Neural progenitor cell (in vitro differentiated cells): ENCODE measurements around the gene VN1R5. TPM values are rescaled to one million over a fixed set of nuclear protein-coding genes. Genes with fewer than 3 reads are reported as not detected.
"Not testable (repeated sequence)": the region's sequence is repeated elsewhere in the genome, so short reads cannot be mapped to it uniquely, and the experiment has no call there.

Experiments
- DNase-seq: peaks from one replicate; pipeline ENCODE4 v3.0.0-alpha.2; 2016; ENCODE audit warnings: low spot score
- H2AFZ ChIP-seq: fragments of 200-600 bp; sonication (generic); replicated peaks from 2 replicates; pipeline ENCODE4 v1.6.1; 2016; ENCODE audit warnings: antibody characterized with exemption
- H3F3A ChIP-seq: fragments of 200-600 bp; sonication (generic); 2 replicates; pipeline ENCODE4 v1.6.1; 2016; ENCODE audit warnings: antibody characterized with exemption, low read depth
- H3K27ac ChIP-seq: fragments of 200-600 bp; sonication (generic); 2 replicates; pipeline ENCODE4 v1.5.1; 2016; ENCODE audit warnings: mild to moderate bottlenecking
- H3K27me3 ChIP-seq: fragments of 200-600 bp; sonication (generic); 2 replicates; pipeline ENCODE4 v1.6.1; 2016; ENCODE audit warnings: mild to moderate bottlenecking, moderate library complexity
- H3K36me3 ChIP-seq: fragments of 200-600 bp; sonication (generic); 2 replicates; pipeline ENCODE4 v1.5.1; 2016
- H3K4me1 ChIP-seq: fragments of 200-600 bp; sonication (generic); 2 replicates; pipeline ENCODE4 v1.6.1; 2016; ENCODE audit warnings: mixed run types
- H3K4me2 ChIP-seq: fragments of 200-600 bp; sonication (generic); 2 replicates; pipeline ENCODE4 v1.6.1; 2016
- H3K4me3 ChIP-seq: fragments of 200-600 bp; sonication (generic); 2 replicates; pipeline ENCODE4 v1.5.1; 2016
- H3K79me2 ChIP-seq: fragments of 200-600 bp; sonication (generic); 2 replicates; pipeline ENCODE4 v1.6.1; 2016; ENCODE audit warnings: low read depth
- H3K9ac ChIP-seq: fragments of 200-600 bp; sonication (generic); 2 replicates; pipeline ENCODE4 v1.6.1; 2016
- H3K9me3 ChIP-seq: fragments of 200-600 bp; sonication (generic); 2 replicates; pipeline ENCODE4 v1.5.1; 2016; ENCODE audit warnings: low read depth
- H4K20me1 ChIP-seq: fragments of 200-600 bp; sonication (generic); 2 replicates; pipeline ENCODE4 v1.6.1; 2016; ENCODE audit warnings: low read depth
- H3K27ac Mint-ChIP-seq: 3 replicates; pipeline ENCODE4 v1.8.0; 2021; ENCODE audit warnings: mixed read lengths
- H3K27me3 Mint-ChIP-seq: 2 replicates; pipeline ENCODE4 v1.8.0; 2022; ENCODE audit warnings: low read depth, mild to moderate bottlenecking, inconsistent platforms, moderate library complexity, mixed read lengths; ENCODE audit not compliant: insufficient read depth
- H3K36me3 Mint-ChIP-seq: 3 replicates; pipeline ENCODE4 v1.8.0; 2021; ENCODE audit warnings: mixed read lengths
- H3K4me1 Mint-ChIP-seq: 3 replicates; pipeline ENCODE4 v1.8.0; 2021; ENCODE audit warnings: mixed read lengths
- H3K4me3 Mint-ChIP-seq: 3 replicates; pipeline ENCODE4 v1.8.0; 2021; ENCODE audit warnings: mild to moderate bottlenecking, moderate library complexity, mixed read lengths
- H3K9me3 Mint-ChIP-seq: 3 replicates; pipeline ENCODE4 v1.8.0; 2020; ENCODE audit warnings: mixed read lengths
- CTCF ChIP-seq: fragments of 200-600 bp; sonication (generic); IDR thresholded peaks from 2 replicates; pipeline ENCODE4 v1.5.1; 2017; ENCODE audit warnings: antibody characterized with exemption, mild to moderate bottlenecking
- EZH2 ChIP-seq: fragments of 200-600 bp; sonication (generic); IDR thresholded peaks from 2 replicates; pipeline ENCODE4 v1.6.1; 2017; ENCODE audit warnings: antibody characterized with exemption, mild to moderate bottlenecking, moderate library complexity
- EZH2phosphoT487 ChIP-seq: fragments of 200-600 bp; sonication (generic); IDR thresholded peaks from 2 replicates; pipeline ENCODE4 v1.6.1; 2017; ENCODE audit warnings: antibody characterized with exemption
- total RNA-seq: library from RNA; depleted of rRNA; stranded (reverse); fragments of >200 nt; gene quantifications from 2 replicates; pipeline ENCODE4 v1.2.3, GENCODE V29; 2015; ENCODE audit warnings: low replicate concordance

The VN1R5 gene
- total RNA-seq, 1 donor from 2014 or later: not detected

DNA sequence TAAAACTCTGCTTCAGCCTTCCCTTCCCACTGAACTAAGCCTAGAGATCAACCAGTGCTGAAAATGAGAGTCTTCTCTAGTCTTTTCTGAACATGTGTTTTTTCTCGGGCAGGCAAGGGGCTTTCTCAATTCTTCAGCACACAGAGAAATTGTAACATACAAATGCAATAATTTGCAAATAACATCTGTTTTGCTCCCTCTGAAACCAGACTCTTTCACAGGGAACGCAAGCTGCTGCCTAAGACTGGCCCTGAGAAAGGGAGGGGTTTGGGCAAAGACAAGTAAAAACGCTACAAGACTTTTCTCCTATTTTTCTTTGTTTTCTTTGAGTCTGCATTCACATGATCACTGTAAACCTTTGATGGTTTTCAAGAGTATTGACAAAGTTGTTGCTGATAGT is 39.6 kb upstream of the VN1R5 start:
- H3K27me3 Mint-ChIP-seq: peaks cover 4% of the 10 kb centered on the region
- Histone ChIP-seq H3K9ac (no peak overlapping the region), H3K4me1 (no peaks in the 10 kb centered on the region), H3K9me3 (no peaks in the 10 kb centered on the region), H3K27me3 (no peaks in the 10 kb centered on the region), H2AFZ (peak overlapping the region; percentile 81), H4K20me1 (no peaks in the 10 kb centered on the region), H3K4me3 (no peak overlapping the region), H3K4me2 (no peak overlapping the region), H3K79me2 (no peaks in the 10 kb centered on the region), H3K27ac (no peak overlapping the region), H3K36me3 (no peaks in the 10 kb centered on the region), H3F3A (peaks cover under 1% of the 10 kb centered on the region)
- H3K4me1 Mint-ChIP-seq: peaks cover 9% of the 10 kb centered on the region
- no peaks in the 10 kb centered on the region for H3K36me3 Mint-ChIP-seq
- H3K4me3 Mint-ChIP-seq: no peak overlapping the region
- H3K27ac Mint-ChIP-seq: no peak overlapping the region
- TF ChIP-seq EZH2phosphoT487 (no peak), EZH2 (no peak), CTCF (no peak)
- no peak for DNase-seq
- H3K9me3 Mint-ChIP-seq: peaks cover 6% of the 10 kb centered on the region

- no peaks in the 10 kb centered on the region for H3K79me2 ChIP-seq
- Mint-ChIP-seq H3K4me3 (no peak overlapping the region), H3K36me3 (no peaks in the 10 kb centered on the region), H3K27ac (no peak overlapping the region), H3K27me3 (peaks cover 4% of the 10 kb centered on the region), H3K4me1 (no peaks in the 10 kb centered on the region), H3K9me3 (peaks cover 18% of the 10 kb centered on the region)
- H4K20me1 ChIP-seq: no peaks in the 10 kb centered on the region
- H3K4me2 ChIP-seq: no peak overlapping the region
- H2AFZ ChIP-seq: no peak overlapping the region
- no peaks in the 10 kb centered on the region for H3K9me3 ChIP-seq
- H3K4me3 ChIP-seq: no peak overlapping the region
- H3F3A ChIP-seq: no peaks in the 10 kb centered on the region
- DNase-seq: no peak
- H3K4me1 ChIP-seq: no peaks in the 10 kb centered on the region
- no peak overlapping the region for H3K9ac ChIP-seq
- no peaks in the 10 kb centered on the region for H3K27me3 ChIP-seq
- no peak for TF ChIP-seq EZH2phosphoT487
- TF ChIP-seq EZH2: no peak
- no peak for TF ChIP-seq CTCF
- no peaks in the 10 kb centered on the region for H3K36me3 ChIP-seq
- no peak overlapping the region for H3K27ac ChIP-seq
Measured at GRCh38 chr1:247218121-247218651, 37.7 kb upstream of the VN1R5 start.

DNA sequence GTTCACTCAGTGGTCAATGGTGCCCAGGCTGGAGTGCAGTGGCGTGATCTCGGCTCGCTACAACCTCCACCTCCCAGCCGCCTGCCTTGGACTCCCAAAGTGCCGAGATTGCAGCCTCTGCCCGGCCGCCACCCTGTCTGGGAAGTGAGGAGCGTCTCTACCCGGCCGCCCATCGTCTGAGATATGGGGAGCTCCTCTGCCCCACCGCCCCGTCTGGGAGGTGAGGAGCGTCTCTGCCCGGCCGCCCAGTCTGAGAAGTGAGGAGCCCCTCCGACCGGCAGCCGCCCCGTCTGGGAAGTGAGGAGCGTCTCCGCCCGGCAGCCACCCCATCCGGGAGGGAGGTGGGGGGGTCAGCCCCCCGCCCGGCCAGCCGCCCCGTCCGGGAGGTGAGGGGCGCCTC is 35.6 kb upstream of the VN1R5 start:
- H3K9ac ChIP-seq, H3K4me3 Mint-ChIP-seq, H3K36me3 ChIP-seq, H3K9me3 ChIP-seq, H3F3A ChIP-seq, H3K4me2 ChIP-seq, H3K27ac Mint-ChIP-seq, H3K36me3 Mint-ChIP-seq, H4K20me1 ChIP-seq, H3K27ac ChIP-seq, DNase-seq, H3K27me3 Mint-ChIP-seq, H2AFZ ChIP-seq, H3K4me1 ChIP-seq, H3K79me2 ChIP-seq, H3K4me1 Mint-ChIP-seq, H3K27me3 ChIP-seq, H3K4me3 ChIP-seq: not testable (repeated sequence)
- peaks cover 33% of the 10 kb centered on the region for H3K9me3 Mint-ChIP-seq

DNA sequence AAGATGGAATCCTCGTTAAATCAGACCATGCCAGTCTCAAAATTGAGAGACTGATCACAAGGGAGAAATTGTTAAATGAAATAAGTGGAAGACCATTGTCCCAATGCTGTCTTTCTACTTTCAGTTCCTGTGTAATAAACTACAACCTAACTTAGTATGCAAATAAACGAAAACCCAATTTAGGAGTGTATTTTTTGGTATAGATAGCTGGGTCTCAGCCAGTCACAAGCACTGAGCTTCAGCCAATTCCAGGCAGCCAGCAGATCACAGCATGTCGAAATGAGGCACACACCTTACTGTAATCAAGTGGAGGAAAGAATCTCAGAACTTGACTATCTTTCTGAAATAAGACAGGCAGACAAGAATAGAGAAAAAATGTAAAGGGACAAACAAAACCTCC is 33.0 kb upstream of the VN1R5 start:
- Histone ChIP-seq H3K4me2 (no peak overlapping the region), H3K36me3 (no peaks in the 10 kb centered on the region), H3K79me2 (no peaks in the 10 kb centered on the region), H3K4me1 (no peaks in the 10 kb centered on the region), H4K20me1 (no peaks in the 10 kb centered on the region), H3K27ac (no peak overlapping the region), H2AFZ (no peak overlapping the region), H3F3A (no peaks in the 10 kb centered on the region), H3K27me3 (no peaks in the 10 kb centered on the region), H3K9me3 (no peaks in the 10 kb centered on the region), H3K4me3 (no peak overlapping the region), H3K9ac (no peak overlapping the region)
- peaks cover 8% of the 10 kb centered on the region for H3K27me3 Mint-ChIP-seq
- TF ChIP-seq CTCF: no peak
- no peak for TF ChIP-seq EZH2phosphoT487
- no peak for TF ChIP-seq EZH2
- no peak overlapping the region for H3K27ac Mint-ChIP-seq
- H3K9me3 Mint-ChIP-seq: peaks cover 37% of the 10 kb centered on the region
- H3K4me3 Mint-ChIP-seq: no peak overlapping the region
- no peak for DNase-seq
- H3K4me1 Mint-ChIP-seq: no peaks in the 10 kb centered on the region
- no peaks in the 10 kb centered on the region for H3K36me3 Mint-ChIP-seq
